HG03521 (cell line): Measurements from ENCODE around the gene SEC22C.
"Not testable (repeated sequence)": the region's sequence is repeated elsewhere in the genome, so short reads cannot be mapped to it uniquely, and the experiment has no call there.

Experiments
- ATAC-seq: cut with Tn5 transposase; IDR thresholded peaks from one replicate; pipeline ENCODE4 v1.9.1; 2021; ENCODE audit warnings: mild to moderate bottlenecking, moderate library complexity; ENCODE audit not compliant: unreplicated experiment

Gene SEC22C

GRCh38 chr3:42582474-42583070, 805 bp upstream of the SEC22C start:
- no peak for ATAC-seq

- no peak for ATAC-seq
These were observed 413 bp downstream of the SEC22C start for GRCh38 chr3:42581400-42581708.

GRCh38 chr3:42579346-42579745, 2.4 kb downstream of the SEC22C start:
- not testable (repeated sequence) for ATAC-seq

DNA sequence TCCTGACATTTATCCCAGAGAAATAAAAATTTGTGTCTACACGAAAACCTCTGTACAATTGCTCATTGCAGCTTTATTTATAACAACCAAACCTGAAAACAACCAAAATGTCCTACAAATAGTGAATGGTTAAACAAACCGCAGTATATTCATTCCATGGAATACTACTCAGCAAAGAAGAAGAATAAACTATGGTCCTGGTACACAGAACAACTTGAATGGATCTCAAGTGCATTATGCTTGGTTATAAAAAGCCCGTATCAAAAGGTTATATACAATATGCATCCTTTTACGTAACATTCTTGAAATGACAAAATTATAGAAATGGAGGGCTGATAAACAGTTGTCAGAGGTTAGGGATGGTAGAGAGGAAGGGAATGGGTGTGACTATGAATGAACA, 3.7 kb downstream of the SEC22C start:
- no peak for ATAC-seq

- ATAC-seq = no peak
These were observed 6.5 kb downstream of the SEC22C start for GRCh38 chr3:42575137-42575741.

DNA sequence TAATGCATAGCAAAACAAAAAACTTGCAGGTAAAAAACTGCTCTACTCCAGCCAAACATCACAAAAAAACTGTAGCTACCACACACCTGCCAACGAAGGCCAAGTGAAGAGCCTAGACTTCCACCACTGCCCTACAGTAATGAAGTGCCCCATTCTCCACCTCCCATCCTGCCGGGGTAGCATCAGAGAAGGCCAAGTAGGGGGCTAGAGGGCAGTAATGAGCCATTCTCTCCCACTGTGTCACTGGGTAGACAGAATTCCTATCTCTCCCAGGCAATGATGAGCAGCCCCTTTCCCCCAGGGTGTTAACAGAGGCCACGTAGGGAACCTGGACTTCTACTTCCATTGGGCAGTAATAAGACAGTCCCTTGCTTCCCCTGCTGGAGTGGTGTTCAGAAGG, 9.5 kb downstream of the SEC22C start:
- ATAC-seq = no peak

DNA sequence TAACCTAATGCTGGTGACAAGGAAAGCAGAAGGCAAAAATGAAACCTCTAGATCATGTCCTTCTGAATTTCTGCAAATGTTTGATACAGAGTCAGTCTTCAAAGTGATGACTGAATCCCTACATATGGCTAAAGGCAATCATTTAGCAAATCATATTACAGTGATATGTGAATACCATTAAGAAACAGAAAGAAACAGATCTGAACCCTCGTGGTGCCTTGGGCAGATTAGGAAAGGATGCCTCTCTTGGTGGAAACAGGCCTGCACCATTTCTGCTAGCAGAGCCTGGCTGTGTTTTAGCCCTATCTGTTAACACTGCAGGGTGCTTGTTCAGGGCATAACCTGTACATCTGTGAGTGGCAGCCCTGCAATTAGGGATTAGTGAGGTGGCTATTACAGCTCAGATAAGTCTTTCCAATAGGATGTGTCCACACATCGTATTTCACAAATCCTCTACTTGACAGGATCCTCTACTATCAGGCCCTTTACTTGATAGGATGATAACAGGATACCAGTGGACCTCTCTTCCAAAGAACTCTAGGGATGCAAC, 12.1 kb downstream of the SEC22C start:
- no peak for ATAC-seq

DNA sequence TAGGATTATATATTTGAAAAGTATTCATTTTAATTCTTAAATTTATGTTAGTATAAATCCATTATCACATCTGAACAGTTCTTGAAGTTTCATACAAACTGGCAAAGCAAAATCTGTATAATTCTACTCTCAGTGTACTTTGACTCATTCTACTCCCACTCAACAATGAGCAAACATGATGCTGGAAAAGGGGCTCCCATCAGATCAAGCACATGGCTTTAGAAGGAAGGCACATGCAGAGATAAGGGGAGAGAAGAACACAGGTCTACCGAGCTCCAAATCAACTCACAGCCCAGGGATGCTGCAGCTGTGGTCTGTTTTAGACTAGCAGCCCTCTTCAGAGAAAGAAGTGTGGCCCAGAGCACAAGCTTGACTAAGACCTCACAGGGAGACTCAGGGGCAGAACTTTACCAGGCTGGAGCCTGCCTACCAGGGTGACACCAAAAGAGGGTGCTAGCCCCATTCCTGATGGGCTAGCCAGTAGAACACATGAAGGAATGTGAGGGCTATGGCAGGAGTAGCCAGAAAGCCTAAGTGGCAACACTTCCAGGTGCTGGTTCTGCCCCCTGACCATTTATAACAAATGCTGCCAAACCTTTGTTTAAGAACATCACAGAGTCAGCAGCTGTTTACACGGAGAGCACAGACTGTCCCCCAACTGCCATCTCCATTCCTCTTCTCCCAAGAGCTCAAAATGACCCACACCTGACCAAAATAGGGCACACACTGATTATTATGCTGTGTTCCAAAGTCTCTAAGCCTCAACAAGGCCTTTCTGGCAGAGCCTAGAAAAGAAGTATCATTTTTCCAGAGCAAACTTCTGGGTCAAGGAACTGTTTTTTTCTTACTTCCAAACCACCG, 19.5 kb downstream of the SEC22C start:
- no peak for ATAC-seq

DNA sequence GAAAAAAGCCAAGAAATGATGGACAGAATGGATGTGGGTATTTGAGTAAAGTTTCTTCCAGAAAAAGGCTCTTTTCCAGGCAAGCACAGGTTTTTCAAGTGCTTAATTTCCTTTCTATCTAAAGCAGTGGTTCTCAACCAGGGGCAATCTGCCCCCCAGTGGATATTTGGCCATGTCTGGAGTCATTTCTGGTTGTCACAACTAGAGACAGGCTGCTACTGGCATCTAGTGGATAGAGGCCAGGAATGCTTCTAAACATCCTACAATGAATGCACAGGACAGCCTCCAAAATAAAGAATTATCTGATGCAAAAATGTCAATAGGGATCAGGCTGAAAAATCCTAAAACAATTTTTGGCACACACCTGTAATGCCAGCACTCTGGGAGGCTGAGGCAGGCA, 23.9 kb downstream of the SEC22C start:
- no peak for ATAC-seq

DNA sequence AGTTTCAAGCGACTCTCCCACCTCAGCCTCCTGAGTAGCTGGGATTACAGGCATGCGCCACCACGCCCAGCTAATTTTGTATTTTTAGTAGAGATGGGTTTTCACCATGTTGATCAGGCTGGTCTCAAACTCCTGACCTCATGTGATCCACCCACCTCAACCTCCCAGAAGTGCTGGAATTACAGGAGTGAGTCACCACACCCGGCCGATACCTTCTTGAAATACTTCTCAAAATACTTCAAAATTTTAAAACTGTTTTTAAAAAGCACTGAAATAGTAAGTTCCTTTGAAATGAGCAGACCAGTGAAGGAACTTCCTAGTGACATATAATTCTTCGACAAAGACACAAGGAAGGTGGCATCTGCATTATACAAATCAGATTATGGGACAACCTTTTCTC, 24.9 kb downstream of the SEC22C start:
- ATAC-seq = not testable (repeated sequence)

GRCh38 chr3:42556089-42556632, 25.6 kb downstream of the SEC22C start:
- peak; percentile 72 for ATAC-seq

DNA sequence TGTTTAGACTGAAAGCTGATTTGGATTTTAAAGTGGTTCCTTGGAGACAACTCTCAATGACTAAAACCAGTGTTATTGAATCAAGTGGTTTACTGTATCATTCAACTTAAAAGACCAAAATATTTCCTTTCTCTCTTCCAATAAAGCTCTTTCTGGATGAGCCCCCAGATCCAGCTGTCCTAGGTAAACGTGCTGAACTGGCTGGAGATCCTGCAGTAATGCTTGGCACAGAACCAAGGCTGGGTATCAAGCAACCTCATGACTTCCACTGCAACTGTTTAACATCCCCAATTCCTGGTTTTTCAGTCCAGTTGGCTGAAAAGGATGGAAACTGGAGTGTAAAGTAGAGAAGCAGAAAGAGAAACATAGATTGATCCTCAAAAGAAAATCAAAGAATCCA, 28.9 kb downstream of the SEC22C start:
- ATAC-seq = no peak

- no peak for ATAC-seq
These were observed 31.5 kb downstream of the SEC22C start for GRCh38 chr3:42550250-42550649.

DNA sequence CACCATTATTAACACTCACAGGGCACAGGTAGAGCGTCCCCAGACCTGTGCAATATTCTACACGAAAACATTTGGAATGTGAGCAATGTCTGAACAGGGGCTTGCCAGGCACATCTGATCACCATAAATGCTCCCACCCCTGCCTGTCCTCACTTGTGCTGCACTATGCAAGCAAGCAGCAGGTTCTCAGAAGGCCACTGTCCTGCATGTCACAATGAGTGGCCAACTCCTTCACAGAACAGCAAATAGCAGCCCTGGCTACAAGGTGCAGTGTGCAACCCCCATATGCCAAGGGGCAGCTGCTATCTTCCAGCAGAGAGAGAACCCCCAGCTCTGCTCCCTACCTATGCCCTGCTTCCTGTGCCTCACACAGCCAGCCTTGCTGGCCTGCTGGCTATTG, 32.6 kb downstream of the SEC22C start:
- no peak for ATAC-seq

GRCh38 chr3:42547401-42547945, 34.3 kb downstream of the SEC22C start:
- no peak for ATAC-seq

DNA sequence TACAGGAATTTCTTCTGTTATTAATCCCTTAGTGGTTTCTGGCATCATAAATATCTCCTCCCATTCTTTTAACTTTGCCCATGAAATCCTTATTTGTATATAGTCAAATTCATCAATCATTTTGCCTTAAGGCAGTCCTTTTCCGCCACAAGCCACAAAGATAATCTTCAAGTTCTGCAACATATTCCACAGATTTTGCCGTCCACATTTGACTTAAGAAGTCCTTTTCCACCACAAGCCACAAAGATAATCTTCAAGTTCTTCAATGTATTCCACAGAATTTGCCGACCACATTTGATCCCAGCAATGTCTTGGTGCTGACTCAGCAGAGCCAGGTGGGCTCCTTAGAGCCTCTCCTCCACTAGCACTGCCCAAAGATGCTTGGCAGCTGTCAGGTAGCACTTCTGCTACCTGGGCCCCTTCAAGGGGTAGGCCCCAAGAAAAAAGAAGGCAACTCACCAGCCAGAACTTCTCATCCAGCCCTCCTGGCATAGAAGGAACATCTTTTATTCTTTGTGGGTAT, 35.0 kb downstream of the SEC22C start:
- ATAC-seq = no peak

DNA sequence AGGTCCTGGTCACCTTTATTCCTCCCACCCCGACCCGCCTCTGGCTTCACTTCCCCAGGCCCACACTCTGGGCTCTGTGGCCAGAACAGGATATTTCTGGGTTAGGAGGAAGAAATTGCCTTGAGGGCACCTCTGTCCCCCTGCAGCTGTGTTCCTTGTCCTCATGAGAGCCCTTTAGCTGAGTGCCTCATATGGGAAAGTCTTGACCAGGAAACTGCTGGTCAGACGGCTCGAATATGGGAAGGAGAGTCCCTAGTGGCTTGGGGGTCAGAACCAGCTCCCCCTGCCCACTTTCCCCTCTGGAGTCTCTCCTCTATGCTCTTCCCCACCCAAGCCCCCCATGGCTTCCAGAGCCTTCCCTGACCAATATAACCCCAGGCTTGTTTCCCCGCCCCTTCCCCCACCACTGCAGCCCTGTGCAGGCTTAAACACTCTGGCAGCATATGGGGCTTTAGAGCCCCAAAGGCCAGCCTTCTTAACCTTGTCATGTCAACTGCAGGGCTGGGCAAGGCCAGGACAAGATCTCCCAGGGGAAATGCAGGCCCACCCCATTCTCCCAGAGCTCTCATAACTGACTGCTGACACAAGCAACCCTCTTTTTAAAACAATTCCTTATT, 36.4 kb downstream of the SEC22C start:
- ATAC-seq = no peak

DNA sequence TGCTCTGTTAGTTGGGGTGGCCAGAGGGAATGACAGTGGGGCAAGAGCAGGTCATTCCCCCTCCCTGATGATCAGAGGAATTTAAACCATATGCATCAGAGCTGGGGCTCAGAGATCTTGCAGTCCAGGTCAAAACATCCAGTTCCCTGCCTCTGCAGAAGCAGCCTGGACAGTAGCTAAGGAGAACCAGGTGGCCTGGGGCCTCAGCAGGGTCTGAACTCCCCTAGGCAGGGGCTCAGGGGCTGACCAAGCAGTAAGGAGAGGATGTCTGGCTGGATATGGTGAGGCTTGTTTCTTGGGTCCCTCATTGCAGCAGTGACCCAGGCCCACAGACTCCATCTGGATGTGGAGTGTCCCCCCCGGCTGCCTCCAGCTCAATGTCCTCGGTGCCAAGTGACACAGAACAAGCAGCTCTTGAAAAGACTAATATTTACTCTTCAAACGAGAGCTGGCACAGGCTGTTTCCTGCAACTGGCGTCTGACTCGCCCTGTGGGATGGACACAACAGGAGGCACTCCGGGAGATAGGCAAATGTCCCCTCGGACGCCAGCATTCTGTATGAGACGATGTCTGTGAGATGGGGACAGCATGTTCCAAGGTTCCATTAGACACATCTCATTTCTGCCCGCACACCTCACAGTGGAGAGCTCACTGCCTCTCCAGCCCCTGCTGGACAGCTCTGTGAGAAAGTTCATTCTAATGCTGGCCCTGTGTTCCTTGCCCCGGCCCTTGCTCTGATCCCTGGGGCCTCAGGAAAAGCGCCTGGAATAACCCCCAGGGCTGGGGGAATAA, 37.1 kb downstream of the SEC22C start:
- ATAC-seq = no peak

DNA sequence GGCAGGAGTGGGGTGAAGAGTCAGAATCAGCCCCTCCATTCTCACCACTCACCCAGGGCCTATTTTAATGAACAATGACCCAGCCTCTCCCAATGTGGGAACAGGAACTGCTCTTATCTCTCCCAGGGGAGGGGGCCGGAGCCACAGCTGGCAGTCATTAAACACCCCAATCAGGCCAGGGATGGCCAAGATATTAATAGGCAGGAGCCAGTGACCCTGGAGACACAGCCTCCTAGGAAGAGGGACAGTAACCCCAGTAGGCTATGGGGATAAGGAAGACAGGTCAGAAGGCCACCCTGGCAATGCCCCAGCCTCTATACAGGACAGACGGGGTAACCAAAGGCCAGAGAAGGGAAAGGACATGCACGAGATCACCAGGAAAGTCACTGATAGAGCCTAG, 40.7 kb downstream of the SEC22C start:
- ATAC-seq = no peak
